ENCODE measurements around the gene GON4L.
A peak's percentile ranks its signal among the peaks of the same experiment; 100 is the strongest.

GON4L gene

GRCh38 chr1:155888481-155888880, 31.5 kb upstream of the GON4L start:
- Histone ChIP-seq H3K4me3 (ENCODE audit: low read depth, low read length) (no peak overlapping the region), H3K27me3 (replicated peaks) (no peaks in the 10 kb centered on the region), H3K36me3 (replicated peaks) (no peaks in the 10 kb centered on the region), H3K27ac (peak overlapping the region; percentile 19)
- in situ Hi-C loops (cut with HindIII; ENCODE audit: low pct_ligation_motif_present, low sequenced_read_pairs): no loop called here
- no peak for TF ChIP-seq CTCF (IDR thresholded peaks at IDR 0.05; ENCODE audit: low read depth, low read length, missing control alignments)
- DNase-seq: no peak

- H3K36me3 ChIP-seq (replicated peaks): no peaks in the 10 kb centered on the region
- H3K4me3 ChIP-seq (ENCODE audit: low read depth, low read length): no peak overlapping the region
- in situ Hi-C loops (cut with HindIII; ENCODE audit: low pct_ligation_motif_present, low sequenced_read_pairs): no loop called here
- H3K27ac ChIP-seq: no peak overlapping the region
- no peak for DNase-seq
- TF ChIP-seq CTCF (IDR thresholded peaks at IDR 0.05; ENCODE audit: low read depth, low read length, missing control alignments): no peak
- H3K27me3 ChIP-seq (replicated peaks): no peaks in the 10 kb centered on the region
Measured at GRCh38 chr1:155884982-155885381, 28.0 kb upstream of the GON4L start.

- Histone ChIP-seq H3K4me3 (ENCODE audit: low read depth, low read length) (no peak overlapping the region), H3K27me3 (replicated peaks) (no peaks in the 10 kb centered on the region), H3K27ac (no peak overlapping the region), H3K36me3 (replicated peaks) (no peaks in the 10 kb centered on the region)
- no peak for TF ChIP-seq CTCF (IDR thresholded peaks at IDR 0.05; ENCODE audit: low read depth, low read length, missing control alignments)
- in situ Hi-C loops (cut with HindIII; ENCODE audit: low pct_ligation_motif_present, low sequenced_read_pairs): no loop called here
- DNase-seq: no peak
Measured at GRCh38 chr1:155884031-155884960, 27.3 kb upstream of the GON4L start.

GRCh38 chr1:155882766-155883165, 25.8 kb upstream of the GON4L start:
- Histone ChIP-seq H3K27ac (no peak overlapping the region), H3K4me3 (ENCODE audit: low read depth, low read length) (no peak overlapping the region), H3K27me3 (replicated peaks) (no peaks in the 10 kb centered on the region), H3K36me3 (replicated peaks) (no peaks in the 10 kb centered on the region)
- no peak for DNase-seq
- in situ Hi-C loops (cut with HindIII; ENCODE audit: low pct_ligation_motif_present, low sequenced_read_pairs): no loop called here
- no peak for TF ChIP-seq CTCF (IDR thresholded peaks at IDR 0.05; ENCODE audit: low read depth, low read length, missing control alignments)

- TF ChIP-seq CTCF (IDR thresholded peaks at IDR 0.05; ENCODE audit: low read depth, low read length, missing control alignments): no peak
- H3K4me3 ChIP-seq (ENCODE audit: low read depth, low read length): no peak overlapping the region
- no peak overlapping the region for H3K27ac ChIP-seq
- in situ Hi-C loops (cut with HindIII; ENCODE audit: low pct_ligation_motif_present, low sequenced_read_pairs): no loop called here
- H3K27me3 ChIP-seq (replicated peaks): no peaks in the 10 kb centered on the region
- no peak for DNase-seq
- H3K36me3 ChIP-seq (replicated peaks): no peaks in the 10 kb centered on the region
Measured at GRCh38 chr1:155882235-155882634, 25.2 kb upstream of the GON4L start.

Data from brain microvascular endothelial cell (primary cell).